ENCODE results near the gene ITIH5. TPM values are rescaled to one million over a fixed set of nuclear protein-coding genes. Genes with fewer than 3 reads are reported as not detected.

The ITIH5 gene
- total RNA-seq, 1 donor from 2014 or later, result not detected

- DNase-seq (ENCODE audit: low read depth), result no peak
These were observed 79.5 kb downstream of the ITIH5 start for GRCh38 chr10:7587168-7587864.

GRCh38 chr10:7585228-7585627 is 81.5 kb downstream of the ITIH5 start:
- DNase-seq (ENCODE audit: low read depth), result no peak

GRCh38 chr10:7583626-7584025 is 83.1 kb downstream of the ITIH5 start:
- DNase-seq (ENCODE audit: low read depth), result no peak

GRCh38 chr10:7580520-7580919 is 86.2 kb downstream of the ITIH5 start:
- DNase-seq (ENCODE audit: low read depth), result no peak

GRCh38 chr10:7579681-7580080 is 87.1 kb downstream of the ITIH5 start:
- DNase-seq (ENCODE audit: low read depth), result no peak

GRCh38 chr10:7577579-7577978 is 89.2 kb downstream of the ITIH5 start:
- no peak for DNase-seq (ENCODE audit: low read depth)

- no peak for DNase-seq (ENCODE audit: low read depth)
These were observed 89.6 kb downstream of the ITIH5 start for GRCh38 chr10:7577176-7577575.

- no peak for DNase-seq (ENCODE audit: low read depth)
These were observed 90.4 kb downstream of the ITIH5 start for GRCh38 chr10:7576340-7576739.

GRCh38 chr10:7572391-7572790 is 94.4 kb downstream of the ITIH5 start:
- no peak for DNase-seq (ENCODE audit: low read depth)

GRCh38 chr10:7571981-7572380 is 94.8 kb downstream of the ITIH5 start:
- no peak for DNase-seq (ENCODE audit: low read depth)

- no peak for DNase-seq (ENCODE audit: low read depth)
These were observed 98.7 kb downstream of the ITIH5 start for GRCh38 chr10:7567911-7568620.

GRCh38 chr10:7566891-7567290 is 99.9 kb downstream of the ITIH5 start:
- no peak for DNase-seq (ENCODE audit: low read depth)

GRCh38 chr10:7565871-7566270 is 100.9 kb downstream of the ITIH5 start:
- DNase-seq (ENCODE audit: low read depth), result no peak

GRCh38 chr10:7563770-7564169 is 103.0 kb downstream of the ITIH5 start:
- DNase-seq (ENCODE audit: low read depth), result no peak

- DNase-seq (ENCODE audit: low read depth), result no peak
These were observed 103.4 kb downstream of the ITIH5 start for GRCh38 chr10:7563368-7563767.

GRCh38 chr10:7561985-7562384 is 104.8 kb downstream of the ITIH5 start:
- no peak for DNase-seq (ENCODE audit: low read depth)

- DNase-seq (ENCODE audit: low read depth), result no peak
These were observed 105.4 kb downstream of the ITIH5 start for GRCh38 chr10:7561216-7561893.

GRCh38 chr10:7560519-7560918 is 106.2 kb downstream of the ITIH5 start:
- DNase-seq (ENCODE audit: low read depth), result no peak

GRCh38 chr10:7559386-7559785 is 107.4 kb downstream of the ITIH5 start:
- DNase-seq (ENCODE audit: low read depth), result no peak

GRCh38 chr10:7558036-7558435 is 108.7 kb downstream of the ITIH5 start:
- no peak for DNase-seq (ENCODE audit: low read depth)

GRCh38 chr10:7553531-7553930 is 113.2 kb downstream of the ITIH5 start:
- no peak for DNase-seq (ENCODE audit: low read depth)

GRCh38 chr10:7551950-7552716 is 114.6 kb downstream of the ITIH5 start:
- no peak for DNase-seq (ENCODE audit: low read depth)

Measured in myocyte (in vitro differentiated cells).